DMS153 treated with DMSO at 0.1 percent for 48 hours (cell line): ENCODE results near the gene RPP14.

ENCODE experiments used
- DNase-seq: peaks from one replicate; lab custom pipeline; 2025; ENCODE audit not compliant: unreplicated experiment; lab: John Stamatoyannopoulos, UW

Gene RPP14

DNA sequence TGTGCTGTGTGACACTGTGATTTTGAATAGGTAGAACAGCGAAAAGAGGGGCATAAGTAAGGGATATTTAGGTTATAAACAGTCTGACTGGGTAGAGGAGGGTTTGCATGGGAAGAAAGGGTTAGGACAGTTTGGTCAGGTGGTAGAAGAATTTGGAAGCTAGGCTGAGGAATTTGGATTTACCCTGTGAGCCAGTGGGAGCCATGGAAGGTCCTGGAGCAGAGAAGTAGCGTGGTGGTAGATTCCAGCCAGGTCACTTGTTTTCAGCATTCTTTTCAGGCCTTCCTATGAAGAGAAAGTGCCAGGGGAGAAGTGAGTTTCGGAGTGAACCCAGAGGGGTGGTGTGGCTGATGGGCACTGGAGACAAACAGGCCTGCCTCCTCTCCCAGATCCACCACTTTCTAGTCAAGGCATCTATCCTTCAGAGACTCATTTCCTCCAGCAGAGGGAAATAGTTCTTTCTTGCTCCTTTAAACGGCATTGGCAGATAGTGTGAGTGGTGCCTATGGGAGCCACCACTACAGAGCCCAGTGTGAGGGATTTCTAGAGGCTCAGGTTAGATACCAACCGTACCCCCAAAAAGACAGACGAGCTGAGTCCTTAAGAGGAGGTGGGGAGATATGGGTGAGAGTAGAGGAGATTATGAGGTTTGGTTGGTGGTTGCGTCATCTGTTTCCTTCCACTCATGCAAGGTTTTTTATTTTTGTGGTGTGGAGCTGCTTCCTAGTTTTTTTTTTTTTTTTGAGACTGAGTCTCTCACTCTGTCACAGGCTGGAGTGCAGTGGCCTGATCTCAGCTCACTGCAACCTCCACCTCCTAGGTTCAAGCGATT is 47.9 kb downstream of the RPP14 start:
- no peak for DNase-seq

DNA sequence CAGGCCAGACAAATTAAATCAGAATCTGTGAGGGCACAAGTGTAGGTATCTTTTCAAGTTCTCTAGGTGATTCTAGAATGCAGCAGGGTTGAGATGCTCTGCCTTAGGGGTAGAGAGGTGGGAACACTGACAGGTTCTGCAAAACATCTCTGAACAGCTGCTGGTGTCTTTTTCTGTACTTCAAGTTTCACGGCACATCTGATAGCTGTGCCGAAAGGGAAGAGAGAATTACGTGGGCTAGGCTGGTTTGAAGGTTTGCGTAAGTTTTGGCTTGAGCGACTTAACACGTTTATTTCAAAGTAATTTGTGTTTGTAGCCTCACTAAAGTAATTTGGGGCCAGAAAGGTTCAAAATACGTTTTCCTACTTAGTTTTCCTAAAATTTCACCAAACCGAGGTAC is 49.1 kb downstream of the RPP14 start:
- no peak for DNase-seq

DNA sequence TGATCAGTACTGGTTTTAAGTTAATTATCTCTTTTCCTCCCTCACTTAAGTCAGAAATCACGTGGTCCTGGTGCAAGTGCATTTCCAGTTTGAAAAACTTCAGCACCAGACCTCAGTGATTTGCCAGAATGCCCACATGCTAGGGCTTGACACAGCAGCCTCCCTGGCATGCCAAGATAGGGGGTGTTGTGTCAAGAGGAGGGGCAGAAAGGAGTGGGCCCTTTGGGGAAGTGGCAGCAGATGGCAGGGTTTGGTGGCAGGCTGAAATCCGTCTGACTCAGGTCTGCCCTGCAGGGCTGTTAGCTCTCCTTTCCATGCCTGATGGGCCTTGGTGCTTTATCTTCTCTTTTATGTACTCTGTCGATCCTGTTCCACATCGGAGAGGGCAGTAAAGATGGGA is 50.0 kb downstream of the RPP14 start:
- no peak for DNase-seq

DNA sequence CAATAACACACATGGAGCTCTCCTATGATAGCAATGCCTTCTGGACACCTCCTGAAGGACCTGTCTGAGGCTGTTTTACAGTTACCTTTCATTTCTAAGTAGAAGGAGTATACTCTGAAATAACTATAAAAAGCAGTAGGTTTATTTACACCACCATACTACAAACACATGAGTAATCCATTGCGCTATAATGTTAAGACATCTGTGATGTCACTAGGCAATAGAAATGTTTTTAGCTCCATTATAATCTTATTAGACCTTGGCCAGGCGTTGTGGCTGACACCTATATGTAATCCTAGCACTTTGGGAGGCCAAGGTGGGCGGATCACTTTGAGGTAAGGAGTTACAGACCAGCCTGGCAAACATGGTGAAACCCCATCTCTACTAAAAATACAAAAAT is 51.4 kb downstream of the RPP14 start:
- no peak for DNase-seq

DNA sequence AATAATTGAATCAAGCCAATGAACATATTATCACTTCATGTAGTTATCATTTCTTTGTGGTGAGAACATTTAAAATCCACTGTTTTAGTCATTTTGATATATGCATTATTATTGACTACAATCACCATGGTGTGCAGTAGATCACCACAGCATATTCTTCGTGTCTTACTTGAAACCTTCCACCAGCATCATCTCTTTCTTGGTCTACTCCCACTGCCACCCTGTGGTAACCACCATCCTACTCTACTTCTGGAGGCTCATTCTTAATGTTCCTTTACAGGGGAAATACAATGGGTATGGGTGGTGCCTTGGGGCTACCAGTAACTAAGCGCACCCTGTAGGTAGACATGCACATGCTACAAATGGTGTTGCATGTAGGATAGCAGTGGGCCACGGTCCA is 52.0 kb downstream of the RPP14 start:
- no peak for DNase-seq

DNA sequence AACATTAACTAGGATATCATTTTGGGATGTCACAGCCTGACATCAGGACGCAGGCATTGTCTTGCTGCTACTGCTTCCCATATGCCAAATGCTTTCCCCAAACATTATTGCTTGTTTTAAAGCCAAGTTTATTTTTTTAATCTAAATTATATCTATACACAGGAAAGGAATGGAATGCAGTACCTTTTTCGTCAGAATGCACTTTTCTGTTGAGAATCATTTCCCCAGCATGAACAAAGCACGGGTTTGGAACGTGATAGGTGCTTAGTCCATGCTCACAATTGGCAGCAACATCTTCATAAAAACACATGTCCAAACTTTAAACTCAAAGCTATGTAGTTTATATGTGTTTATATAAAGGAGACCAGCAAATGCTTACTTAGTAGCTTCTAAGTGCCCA is 52.8 kb downstream of the RPP14 start:
- no peak for DNase-seq

DNA sequence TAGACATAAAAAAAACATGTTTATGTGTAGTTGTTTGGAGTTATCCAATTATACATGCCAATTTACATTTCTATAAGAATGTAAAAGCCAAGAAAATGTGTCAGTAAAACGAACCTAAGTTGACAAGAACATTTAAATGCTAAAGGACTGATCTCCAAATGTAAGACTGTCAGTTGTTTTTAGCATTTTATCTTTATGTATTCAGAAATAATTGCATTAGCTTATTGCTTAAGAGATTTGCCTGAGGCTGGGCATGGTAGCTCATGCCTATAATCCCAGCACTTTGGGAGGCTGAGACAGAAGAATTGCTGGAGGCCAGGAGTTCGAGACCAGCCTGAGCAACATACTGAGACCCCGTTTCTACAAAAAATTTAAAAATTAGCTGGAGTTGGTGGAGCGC is 53.6 kb downstream of the RPP14 start:
- no peak for DNase-seq

DNA sequence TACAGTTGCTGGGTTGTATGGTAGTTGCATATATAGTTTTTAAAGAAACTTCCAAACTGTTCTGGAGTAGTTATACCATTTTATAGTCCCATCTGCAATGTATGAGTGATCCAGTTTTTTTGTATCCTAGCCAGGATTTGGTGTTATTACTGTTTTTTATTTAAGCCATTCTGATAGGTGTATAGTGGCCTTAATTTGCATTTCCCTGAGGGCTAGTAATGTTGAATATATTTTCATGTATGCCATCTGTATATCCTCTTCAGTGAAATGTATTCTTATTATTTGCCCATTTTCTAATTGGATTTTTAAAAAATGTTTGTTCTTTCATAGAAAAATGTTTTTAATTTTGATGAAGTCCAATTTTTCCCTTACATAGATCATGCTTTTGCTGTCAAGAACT is 55.8 kb downstream of the RPP14 start:
- no peak for DNase-seq

DNA sequence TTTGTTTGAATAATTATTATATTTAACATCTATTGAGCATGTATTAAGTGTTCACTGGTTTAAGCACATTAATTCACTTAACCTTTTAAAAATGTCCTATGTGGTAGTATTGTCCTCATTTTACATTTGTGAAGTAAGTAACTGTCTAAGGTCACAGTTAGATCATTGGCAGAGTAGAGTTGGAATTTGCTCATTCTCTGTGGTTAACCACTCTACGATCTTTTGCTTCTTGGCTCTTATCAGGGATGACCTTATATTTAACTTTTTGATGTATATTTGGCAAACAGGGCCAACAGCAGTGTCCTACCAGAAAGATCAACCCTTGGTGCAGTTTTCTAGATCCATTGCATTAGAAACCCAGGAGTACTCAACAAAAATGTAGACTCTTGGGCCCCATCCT is 60.7 kb downstream of the RPP14 start:
- no peak for DNase-seq

DNA sequence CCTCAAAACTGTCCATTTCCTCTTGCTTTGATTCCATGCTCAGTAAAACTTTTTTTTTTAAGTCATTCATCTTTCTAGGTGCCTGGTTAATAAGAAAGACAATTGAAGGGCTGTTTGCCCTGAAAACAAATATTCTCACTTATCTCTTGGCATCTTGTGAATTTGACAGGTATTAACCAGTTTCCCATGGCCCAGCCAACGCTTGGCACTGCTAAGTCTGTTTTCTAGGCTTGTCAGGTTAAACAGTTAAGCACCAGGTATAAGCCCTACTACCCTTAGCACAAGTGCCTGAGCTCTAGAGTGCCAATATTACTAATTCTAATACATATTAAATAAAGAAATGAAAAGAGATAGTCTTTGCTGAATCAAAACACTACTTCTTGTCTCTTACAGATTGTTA is 63.0 kb downstream of the RPP14 start:
- DNase-seq = no peak
